ENCODE results near the gene SSC5D.
"Not testable (repeated sequence)": the region's sequence is repeated elsewhere in the genome, so short reads cannot be mapped to it uniquely, and the experiment has no call there.

Gene SSC5D

GRCh38 chr19:55529636-55530234 is 41.5 kb downstream of the SSC5D start:
- FAIRE-seq, result no peak
- no peak for TF ChIP-seq CTCF (IDR thresholded peaks at IDR 0.05; ENCODE audit: insufficient read depth, missing control alignments)

GRCh38 chr19:55530996-55531395 is 42.8 kb downstream of the SSC5D start:
- DNase-seq (ENCODE audit: insufficient read length, low spot score) (no peak), FAIRE-seq (no peak)

More at GRCh38 chr19:55529636-55530234, 41.5 kb downstream of the SSC5D start:
- DNase-seq (ENCODE audit: insufficient read length, low spot score), result no peak

GRCh38 chr19:55534280-55534679 is 46.0 kb downstream of the SSC5D start:
- not testable (repeated sequence) for DNase-seq (ENCODE audit: insufficient read length, low spot score); FAIRE-seq

More at GRCh38 chr19:55530996-55531395, 42.8 kb downstream of the SSC5D start:
- no peak for TF ChIP-seq CTCF (IDR thresholded peaks at IDR 0.05; ENCODE audit: insufficient read depth, missing control alignments)

GRCh38 chr19:55535173-55535964 is 47.1 kb downstream of the SSC5D start:
- FAIRE-seq (no peak), DNase-seq (ENCODE audit: insufficient read length, low spot score) (no peak)
- TF ChIP-seq CTCF (IDR thresholded peaks at IDR 0.05; ENCODE audit: insufficient read depth, missing control alignments), result no peak

- FAIRE-seq (no peak), DNase-seq (ENCODE audit: insufficient read length, low spot score) (no peak)
- TF ChIP-seq CTCF (IDR thresholded peaks at IDR 0.05; ENCODE audit: insufficient read depth, missing control alignments), result no peak
Measured at GRCh38 chr19:55535965-55536350, 47.7 kb downstream of the SSC5D start.

- FAIRE-seq, result no peak
Measured at GRCh38 chr19:55536366-55536765, 48.1 kb downstream of the SSC5D start.

More at GRCh38 chr19:55536366-55536765, 48.1 kb downstream of the SSC5D start:
- no peak for TF ChIP-seq CTCF (IDR thresholded peaks at IDR 0.05; ENCODE audit: insufficient read depth, missing control alignments)
- no peak for DNase-seq (ENCODE audit: insufficient read length, low spot score)
